MM.1S (cell line): ENCODE data around the gene CHN1.

ENCODE experiments used
- EZH2 ChIP-seq: fragments of 300-600 bp; sonication (generic); optimal IDR thresholded peaks from 2 replicates; pipeline ENCODE3; 2017; ENCODE audit warnings: low read depth, mild to moderate bottlenecking, antibody characterized with exemption, low read length, mixed read lengths
- TF ChIP-seq, protein P1 (sequence below): fragments of 300-600 bp; sonication (generic); IDR thresholded peaks from 2 replicates; pipeline ENCODE4 v1.5.1; 2016; ENCODE audit warnings: antibody characterized with exemption, low read length, mixed read lengths

DNA sequence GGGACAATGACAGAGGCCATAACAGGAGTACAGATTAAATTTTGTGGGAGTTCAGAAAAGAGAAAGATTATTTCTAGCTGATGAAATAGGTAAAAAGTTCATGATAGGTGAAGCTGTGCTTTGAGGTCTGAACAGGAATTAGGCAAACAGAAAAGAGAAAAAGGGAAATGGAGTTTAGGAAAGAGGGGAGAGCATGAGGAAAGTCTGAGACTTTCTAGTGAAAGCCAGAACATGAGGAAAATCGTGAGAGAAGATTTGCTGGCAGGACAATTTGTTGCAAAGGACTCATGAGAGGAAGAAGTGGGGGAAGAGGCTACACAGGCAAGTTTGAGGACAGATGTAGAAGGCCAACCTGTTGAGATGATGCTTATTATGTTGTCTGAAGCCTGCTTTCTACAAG, 6.3 kb upstream of the CHN1 start:
- TF ChIP-seq, protein P1, sequence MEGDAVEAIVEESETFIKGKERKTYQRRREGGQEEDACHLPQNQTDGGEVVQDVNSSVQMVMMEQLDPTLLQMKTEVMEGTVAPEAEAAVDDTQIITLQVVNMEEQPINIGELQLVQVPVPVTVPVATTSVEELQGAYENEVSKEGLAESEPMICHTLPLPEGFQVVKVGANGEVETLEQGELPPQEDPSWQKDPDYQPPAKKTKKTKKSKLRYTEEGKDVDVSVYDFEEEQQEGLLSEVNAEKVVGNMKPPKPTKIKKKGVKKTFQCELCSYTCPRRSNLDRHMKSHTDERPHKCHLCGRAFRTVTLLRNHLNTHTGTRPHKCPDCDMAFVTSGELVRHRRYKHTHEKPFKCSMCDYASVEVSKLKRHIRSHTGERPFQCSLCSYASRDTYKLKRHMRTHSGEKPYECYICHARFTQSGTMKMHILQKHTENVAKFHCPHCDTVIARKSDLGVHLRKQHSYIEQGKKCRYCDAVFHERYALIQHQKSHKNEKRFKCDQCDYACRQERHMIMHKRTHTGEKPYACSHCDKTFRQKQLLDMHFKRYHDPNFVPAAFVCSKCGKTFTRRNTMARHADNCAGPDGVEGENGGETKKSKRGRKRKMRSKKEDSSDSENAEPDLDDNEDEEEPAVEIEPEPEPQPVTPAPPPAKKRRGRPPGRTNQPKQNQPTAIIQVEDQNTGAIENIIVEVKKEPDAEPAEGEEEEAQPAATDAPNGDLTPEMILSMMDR, result no peak
- no peak for TF ChIP-seq EZH2
